ENCODE measurements around the gene CNST. TPM values are rescaled to one million over a fixed set of nuclear protein-coding genes. Genes with fewer than 3 reads are reported as not detected.
A peak's percentile ranks its signal among the peaks of the same experiment; 100 is the strongest.
"Not testable (repeated sequence)": the region's sequence is repeated elsewhere in the genome, so short reads cannot be mapped to it uniquely, and the experiment has no call there.

CNST gene
- total and polyA plus RNA-seq, 7 experiments from 2014 or later = 30.5 to 111 (median 77.5) TPM

- ChIA-PET POLR2A (interaction anchor here (0.8 to 1.5 kb wide), 2 partner anchors 32 to 36 kb away, joined by 3 to 6 read pairs; partner anchors contain the start of genes CNST and TFB2M), CTCF (no interaction called here)
- Mint-ChIP-seq H3K9me3 (no peaks in the 10 kb centered on the region), H3K27me3 (no peaks in the 10 kb centered on the region), H3K4me3 (peak overlapping the region in 7 of 10 donors; percentile 16 to 56 (median 31)), H3K27ac (peak overlapping the region in 8 of 9 donors; percentile 9 to 79 (median 65)), H3K36me3 (peaks cover 0 to 50% (median 17%) of the 10 kb centered on the region in 5 donors), H3K4me1 (peaks cover 17 to 82% (median 71%) of the 10 kb centered on the region in 7 donors)
- Histone ChIP-seq H3K9me3 (ENCODE audit: control insufficient read depth in 2 of 3, low read length in 3 of 3) (no peaks in the 10 kb centered on the region), H3K27me3 (ENCODE audit: control insufficient read depth in 2 of 2, insufficient read depth in 2 of 2, low read length in 2 of 2) (no peaks in the 10 kb centered on the region), H3K36me3 (ENCODE audit: control insufficient read depth in 2 of 3, insufficient read depth in 3 of 3, low read length in 3 of 3) (peaks cover 0 to 8% (median 0%) of the 10 kb centered on the region in 3 experiments), H3K27ac (ENCODE audit: low read depth, low read length) (no peak overlapping the region), H3K4me1 (ENCODE audit: control insufficient read depth in 2 of 2, insufficient read depth in 2 of 2, low read length in 2 of 2) (peaks cover 3 to 16% of the 10 kb centered on the region in 2 donors), H3K4me3 (ENCODE audit: low read length) (no peak overlapping the region)
- DNase-seq (no peak), ATAC-seq (peak; percentile 44)
- intact Hi-C loops (cut with micrococcal nuclease) = no loop called here
These were observed 35.9 kb downstream of the CNST start for GRCh38 chr1:246602194-246602593.

- H3K9me3 ChIP-seq (ENCODE audit: control insufficient read depth in 2 of 3, low read length in 3 of 3); ATAC-seq; H3K27me3 ChIP-seq (ENCODE audit: control insufficient read depth in 2 of 2, insufficient read depth in 2 of 2, low read length in 2 of 2); intact Hi-C loops (cut with micrococcal nuclease); H3K4me3 ChIP-seq (ENCODE audit: low read length); DNase-seq; H3K27me3 Mint-ChIP-seq; H3K9me3 Mint-ChIP-seq; POLR2A ChIA-PET; H3K27ac ChIP-seq (ENCODE audit: low read depth, low read length); H3K4me3 Mint-ChIP-seq; CTCF ChIA-PET; H3K36me3 ChIP-seq (ENCODE audit: control insufficient read depth in 2 of 3, insufficient read depth in 3 of 3, low read length in 3 of 3): not testable (repeated sequence)
- Mint-ChIP-seq H3K36me3 (peaks cover 0 to 46% (median 18%) of the 10 kb centered on the region in 5 donors), H3K4me1 (peaks cover 35 to 84% (median 71%) of the 10 kb centered on the region in 7 donors), H3K27ac (peak overlapping the region in 1 of 9 donors; percentile 19)
- peaks cover 3 to 20% of the 10 kb centered on the region in 2 donors for H3K4me1 ChIP-seq (ENCODE audit: control insufficient read depth in 2 of 2, insufficient read depth in 2 of 2, low read length in 2 of 2)
These were observed 39.0 kb downstream of the CNST start for GRCh38 chr1:246605231-246605630.

GRCh38 chr1:246607462-246607861, 41.2 kb downstream of the CNST start:
- Mint-ChIP-seq H3K9me3 (peaks cover 0 to 4% (median 0%) of the 10 kb centered on the region in 11 donors), H3K27me3 (no peaks in the 10 kb centered on the region), H3K36me3 (peaks cover 0 to 44% (median 16%) of the 10 kb centered on the region in 5 donors), H3K4me1 (peaks cover 32 to 84% (median 67%) of the 10 kb centered on the region in 7 donors), H3K27ac (peak overlapping the region in 2 of 9 donors; percentile 38 to 72), H3K4me3 (peak overlapping the region in 3 of 10 donors; percentile 6 to 41 (median 31))
- no peak for DNase-seq
- CTCF ChIA-PET = no interaction called here
- peaks cover 3 to 11% of the 10 kb centered on the region in 2 donors for H3K4me1 ChIP-seq (ENCODE audit: control insufficient read depth in 2 of 2, insufficient read depth in 2 of 2, low read length in 2 of 2)
- no peak overlapping the region for H3K27ac ChIP-seq (ENCODE audit: low read depth, low read length)
- intact Hi-C loops (cut with micrococcal nuclease) = no loop called here
- no peaks in the 10 kb centered on the region for H3K27me3 ChIP-seq (ENCODE audit: control insufficient read depth in 2 of 2, insufficient read depth in 2 of 2, low read length in 2 of 2)
- H3K9me3 ChIP-seq (ENCODE audit: control insufficient read depth in 2 of 3, low read length in 3 of 3) = no peaks in the 10 kb centered on the region
- ATAC-seq = no peak
- POLR2A ChIA-PET = no interaction called here
- no peak overlapping the region for H3K4me3 ChIP-seq (ENCODE audit: low read length)
- no peaks in the 10 kb centered on the region for H3K36me3 ChIP-seq (ENCODE audit: control insufficient read depth in 2 of 3, insufficient read depth in 3 of 3, low read length in 3 of 3)

GRCh38 chr1:246608616-246609376, 42.5 kb downstream of the CNST start:
- CTCF ChIA-PET = no interaction called here
- H3K9me3 ChIP-seq (ENCODE audit: control insufficient read depth in 2 of 3, low read length in 3 of 3) = no peaks in the 10 kb centered on the region
- Mint-ChIP-seq H3K36me3 (peaks cover 0 to 39% (median 11%) of the 10 kb centered on the region in 5 donors), H3K9me3 (peaks cover 0 to 4% (median 0%) of the 10 kb centered on the region in 11 donors), H3K4me1 (peaks cover 32 to 83% (median 61%) of the 10 kb centered on the region in 7 donors), H3K27me3 (no peaks in the 10 kb centered on the region), H3K4me3 (peak overlapping the region in 4 of 10 donors; percentile 8 to 48 (median 30)), H3K27ac (peak overlapping the region in 8 of 9 donors; percentile 23 to 81 (median 58))
- H3K27me3 ChIP-seq (ENCODE audit: control insufficient read depth in 2 of 2, insufficient read depth in 2 of 2, low read length in 2 of 2) = no peaks in the 10 kb centered on the region
- no peaks in the 10 kb centered on the region for H3K36me3 ChIP-seq (ENCODE audit: control insufficient read depth in 2 of 3, insufficient read depth in 3 of 3, low read length in 3 of 3)
- intact Hi-C loops (cut with micrococcal nuclease) = no loop called here
- H3K4me3 ChIP-seq (ENCODE audit: low read length) = no peak overlapping the region
- no peak overlapping the region for H3K27ac ChIP-seq (ENCODE audit: low read depth, low read length)
- ATAC-seq (peak; percentile 91), DNase-seq (no peak)
- H3K4me1 ChIP-seq (ENCODE audit: control insufficient read depth in 2 of 2, insufficient read depth in 2 of 2, low read length in 2 of 2) = peaks cover 0 to 8% of the 10 kb centered on the region in 2 donors
- POLR2A ChIA-PET = interaction anchor here (1.0 kb wide), 1 partner anchor 12 kb away, joined by 3 read pairs; no protein-coding TSS in a partner anchor

- H3K36me3 Mint-ChIP-seq = peaks cover 0 to 37% (median 11%) of the 10 kb centered on the region in 5 donors
- CTCF ChIA-PET = no interaction called here
- ATAC-seq = no peak
- Histone ChIP-seq H3K4me1 (ENCODE audit: control insufficient read depth in 2 of 2, insufficient read depth in 2 of 2, low read length in 2 of 2) (peaks cover 0 to 8% of the 10 kb centered on the region in 2 donors), H3K36me3 (ENCODE audit: control insufficient read depth in 2 of 3, insufficient read depth in 3 of 3, low read length in 3 of 3) (no peaks in the 10 kb centered on the region), H3K27ac (ENCODE audit: low read depth, low read length) (no peak overlapping the region), H3K4me3 (ENCODE audit: low read length) (no peak overlapping the region), H3K9me3 (ENCODE audit: control insufficient read depth in 2 of 3, low read length in 3 of 3) (no peaks in the 10 kb centered on the region), H3K27me3 (ENCODE audit: control insufficient read depth in 2 of 2, insufficient read depth in 2 of 2, low read length in 2 of 2) (no peaks in the 10 kb centered on the region)
- peaks cover 33 to 85% (median 64%) of the 10 kb centered on the region in 7 donors for H3K4me1 Mint-ChIP-seq
- H3K27ac Mint-ChIP-seq = peak overlapping the region in 7 of 9 donors; percentile 23 to 85 (median 72)
- H3K9me3 Mint-ChIP-seq = peaks cover 0 to 4% (median 0%) of the 10 kb centered on the region in 11 donors
- intact Hi-C loops (cut with micrococcal nuclease) = loop anchor here in 1 of 2 donors (2.0 kb wide), 1 partner anchor 13 kb away; no protein-coding TSS in a partner anchor
- H3K27me3 Mint-ChIP-seq = no peaks in the 10 kb centered on the region
- POLR2A ChIA-PET = no interaction called here
- H3K4me3 Mint-ChIP-seq = peak overlapping the region in 6 of 10 donors; percentile 8 to 48 (median 40)
- DNase-seq = no peak
These were observed 43.4 kb downstream of the CNST start for GRCh38 chr1:246609632-246610031.

GRCh38 chr1:246613096-246613758, 47.0 kb downstream of the CNST start:
- CTCF ChIA-PET = interaction anchor here (0.6 kb wide), 1 partner anchor 45 kb away, joined by 3 read pairs; no protein-coding TSS in a partner anchor
- peak overlapping the region; percentile 23 to 85 (median 73) for H3K27ac Mint-ChIP-seq

More at GRCh38 chr1:246613096-246613758, 47.0 kb downstream of the CNST start:
- intact Hi-C loops (cut with micrococcal nuclease) = no loop called here
- H3K36me3 ChIP-seq (ENCODE audit: control insufficient read depth in 2 of 3, insufficient read depth in 3 of 3, low read length in 3 of 3) = peaks cover 0 to 4% (median 0%) of the 10 kb centered on the region in 3 experiments
- no peak for DNase-seq
- H3K4me3 ChIP-seq (ENCODE audit: low read length) = no peak overlapping the region
- Mint-ChIP-seq H3K27me3 (no peaks in the 10 kb centered on the region), H3K36me3 (peaks cover 0 to 33% (median 17%) of the 10 kb centered on the region in 5 donors), H3K9me3 (peaks cover 0 to 2% (median 0%) of the 10 kb centered on the region in 11 donors), H3K4me1 (peaks cover 29 to 80% (median 76%) of the 10 kb centered on the region in 7 donors), H3K4me3 (no peak overlapping the region)
- peak overlapping the region; percentile 24 for H3K27ac ChIP-seq (ENCODE audit: low read depth, low read length)
- ATAC-seq = no peak
- POLR2A ChIA-PET = no interaction called here
- no peaks in the 10 kb centered on the region for H3K9me3 ChIP-seq (ENCODE audit: control insufficient read depth in 2 of 3, low read length in 3 of 3)
- peaks cover 0 to 8% of the 10 kb centered on the region in 2 donors for H3K4me1 ChIP-seq (ENCODE audit: control insufficient read depth in 2 of 2, insufficient read depth in 2 of 2, low read length in 2 of 2)
- H3K27me3 ChIP-seq (ENCODE audit: control insufficient read depth in 2 of 2, insufficient read depth in 2 of 2, low read length in 2 of 2) = no peaks in the 10 kb centered on the region
